GM12878 (cell line): ENCODE measurements around the gene MAPKAPK2. TPM values are rescaled to one million over a fixed set of nuclear protein-coding genes. Genes with fewer than 3 reads are reported as not detected.

Experiments
- ATAC-seq: fragments of 200-7000 bp; cut with Tn5 transposase; 3 replicates; pipeline ENCODE4 v1.9.1; 2020; ENCODE audit warnings: mild to moderate bottlenecking, moderate library complexity
- BruUV-seq: library from RNA; stranded (reverse); fragments of 400-500 nt; replicated peaks from 2 replicates; lab custom pipeline; 2021; lab: Mats Ljungman, UMichigan
- CTCF ChIA-PET: fragments of 300-600 bp; sonication (Branson Sonifier 250); formaldehyde crosslinking; extraction: SDS; loops from one replicate; lab custom pipeline; 2021; ENCODE audit warnings: inconsistent platforms; lab: Yijun Ruan, JAX
- POLR2A ChIA-PET: fragments of 350-600 bp; formaldehyde crosslinking; extraction: SDS; loops from one replicate; lab custom pipeline; 2021; ENCODE audit warnings: inconsistent platforms; lab: Charles Lee
- RAD21 ChIA-PET: fragments of 300-600 bp; sonication (Branson Sonifier 250); formaldehyde crosslinking; loops from one replicate; lab custom pipeline; 2023; ENCODE audit warnings: antibody characterized with exemption; ENCODE audit not compliant: unreplicated experiment; lab: Charles Lee
- SMC1A ChIA-PET: fragments of 300-600 bp; sonication (Branson Sonifier 250); formaldehyde crosslinking; loops from one replicate; lab custom pipeline; 2023; ENCODE audit not compliant: unreplicated experiment, uncharacterized antibody; lab: Charles Lee
- DNase-seq: peaks from one replicate; pipeline ENCODE4 v3.0.0-alpha.2; 2011; ENCODE audit warnings: low read depth, low spot score
- FAIRE-seq: peaks from 3 replicates; lab custom pipeline; 2011; peaks lifted over from hg19 to GRCh38; lab: Jason Lieb, UNC
- H2AFZ ChIP-seq: 2 replicates; pipeline ENCODE4 v1.6.0; 2011; ENCODE audit warnings: low read depth, low read length, control low read depth; ENCODE audit not compliant: control insufficient read depth
- H3K27ac ChIP-seq: 2 replicates; pipeline ENCODE4 v1.5.1; 2011; ENCODE audit warnings: control low read depth; ENCODE audit not compliant: control insufficient read depth, insufficient read depth
- H3K27me3 ChIP-seq, 2 experiments: replicated peaks in 1 of 2; 2 replicates each; pipeline versions ENCODE4 v1.6.0 to v1.6.1; 2011; ENCODE audit warnings: low read length in 1 of 2; ENCODE audit not compliant: control insufficient read depth in 2 of 2, insufficient read depth in 2 of 2
- H3K36me3 ChIP-seq, 2 experiments: 2 replicates each; pipeline ENCODE4 v1.5.1; 2011; ENCODE audit warnings: low read length in 1 of 2; ENCODE audit not compliant: control insufficient read depth in 2 of 2, insufficient read depth in 2 of 2
- H3K4me1 ChIP-seq: 2 replicates; pipeline ENCODE4 v1.6.1; 2011; ENCODE audit warnings: mild to moderate bottlenecking, low read length, moderate library complexity, mixed read lengths; ENCODE audit not compliant: control insufficient read depth, insufficient read depth
- H3K4me2 ChIP-seq: 2 replicates; pipeline ENCODE4 v1.6.0; 2011; ENCODE audit warnings: control low read depth; ENCODE audit not compliant: control insufficient read depth, insufficient read depth
- H3K4me3 ChIP-seq: fragments of 200-600 bp; sonication (generic); 2 replicates; pipeline ENCODE4 v1.5.1; 2016
- H3K79me2 ChIP-seq: 2 replicates; pipeline ENCODE4 v1.6.0; 2011; ENCODE audit warnings: low read length; ENCODE audit not compliant: control insufficient read depth, insufficient read depth
- H3K9ac ChIP-seq: 2 replicates; pipeline ENCODE4 v1.8.0; 2011; ENCODE audit warnings: low read length, control low read depth, mixed read lengths; ENCODE audit not compliant: control insufficient read depth, insufficient read depth
- H3K9me3 ChIP-seq: replicated peaks from 3 replicates; pipeline ENCODE4 v1.5.1; 2011; ENCODE audit warnings: mild to moderate bottlenecking, low read length; ENCODE audit not compliant: control insufficient read depth, insufficient read depth
- H4K20me1 ChIP-seq: 2 replicates; pipeline ENCODE4 v1.6.0; 2011; ENCODE audit not compliant: control insufficient read depth, insufficient read depth
- CHD1 ChIP-seq: IDR thresholded peaks from 2 replicates; pipeline ENCODE4 v1.6.1; 2012; ENCODE audit warnings: low read depth, low read length, improper control_type of control experiment
- ESRRA ChIP-seq: IDR thresholded peaks from 2 replicates; pipeline ENCODE4 v1.6.1; 2012; ENCODE audit warnings: mild to moderate bottlenecking, low read length, improper control_type of control experiment
- KLF5 ChIP-seq: fragments of 450-650 bp; IDR thresholded peaks from 2 replicates; pipeline ENCODE4 v1.6.1; 2014; ENCODE audit warnings: mild to moderate bottlenecking; ENCODE audit not compliant: partially characterized antibody
- NR2C1 ChIP-seq: fragments of 450-650 bp; IDR thresholded peaks from 2 replicates; pipeline ENCODE4 v1.6.1; 2017; ENCODE audit warnings: antibody characterized with exemption, mild to moderate bottlenecking, moderate library complexity
- RB1 ChIP-seq: fragments of 450-650 bp; formaldehyde crosslinking; IDR thresholded peaks from 2 replicates; pipeline ENCODE4 v1.6.1; 2017; ENCODE audit warnings: mild to moderate bottlenecking, borderline replicate concordance
- RELB ChIP-seq: fragments of 450-650 bp; IDR thresholded peaks from 2 replicates; pipeline ENCODE4 v1.6.1; 2017; ENCODE audit warnings: low read depth, mild to moderate bottlenecking, moderate library complexity
- USF1 ChIP-seq: IDR thresholded peaks from 2 replicates; pipeline ENCODE4 v1.6.1; 2011; ENCODE audit warnings: borderline replicate concordance, low read depth, mild to moderate bottlenecking, moderate library complexity, mixed read lengths, low read length; ENCODE audit not compliant: insufficient read depth; ENCODE audit errors: extremely low read length
- USF2 ChIP-seq: IDR thresholded peaks from 2 replicates; pipeline ENCODE4 v1.6.1; 2011; ENCODE audit warnings: low read depth, low read length, improper control_type of control experiment, borderline replicate concordance
- ZSCAN29 ChIP-seq: fragments of 450-650 bp; IDR thresholded peaks from 2 replicates; pipeline ENCODE4 v1.6.1; 2017; ENCODE audit warnings: mild to moderate bottlenecking, moderate library complexity
- WGBS: methylation state at CpG from one replicate; pipeline ENCODE4 v1.1.6; 2016; ENCODE audit warnings: low lambda C conversion rate; ENCODE audit not compliant: insufficient replicate concordance, insufficient coverage; ENCODE audit errors: missing lambda C conversion rate; 5-methylcytosine and 5-hydroxymethylcytosine counted together
- in situ Hi-C: fragments of 300-500 bp; cut with MboI; formaldehyde crosslinking; loops from 9 replicates; pipeline ENCODE4 v1.14.3; 2018; ENCODE audit warnings: mixed read lengths
- intact Hi-C: fragments of 100-400 bp; cut with micrococcal nuclease; formaldehyde crosslinking; loops from one replicate; pipeline ENCODE4 v1.14.2; 2022; ENCODE audit not compliant: unreplicated experiment
- polyA plus RNA-seq, 11 experiments: library from polyadenylated mRNA; depleted of rRNA in 4 of 11; unstranded in 6 of 11; stranded (reverse) in 5 of 11; fragments of >200 nt; fragmentation: Nextera tagmentation in 4 of 11; fragmentation: Illumina TruSeq in 1 of 11; extraction: Ambion mirVana in 4 of 11; extraction: Trizol in 1 of 11; gene quantifications; 1 replicate in 1 of 11; 2 replicates in 10 of 11; pipeline versions ENCODE4 v1.2.1 to v1.2.3, GENCODE V29; 2011 to 2016; ENCODE audit warnings: inconsistent platforms in 2 of 11, missing spikeins in 2 of 11, low read depth in 1 of 11
- total RNA-seq, 4 experiments: library from RNA; depleted of rRNA in 3 of 4; stranded (reverse); fragments of >200 nt in 3 of 4; fragmentation: Illumina TruSeq in 1 of 4; extraction: Trizol in 1 of 4; gene quantifications; 2 replicates each; pipeline versions ENCODE4 v1.2.1 to v1.2.3, GENCODE V29; 2013 to 2021

The MAPKAPK2 gene
- total and polyA plus RNA-seq, 10 of the 15 experiments (the other 5 are each of a cell fraction or from before 2014, with no cell fraction given), result 0.72 to 92.2 (median 49.3) TPM

- POLR2A ChIA-PET, result interaction anchor here (1.6 to 18.5 kb wide), 2 partner anchors 17 to 34 kb away, joined by 4 to 334 read pairs; no protein-coding TSS in a partner anchor
- no peak for DNase-seq
- Histone ChIP-seq H3K4me3 (no peak overlapping the region), H3K9ac (no peak overlapping the region), H3K79me2 (peaks cover 79% of the 10 kb centered on the region), H3K27ac (no peak overlapping the region), H2AFZ (no peak overlapping the region), H3K4me1 (peaks cover 22% of the 10 kb centered on the region), H3K36me3 (peaks cover 9 to 15% of the 10 kb centered on the region in 2 experiments), H3K9me3 (no peaks in the 10 kb centered on the region), H3K27me3 (no peaks in the 10 kb centered on the region), H4K20me1 (peaks cover 17% of the 10 kb centered on the region), H3K4me2 (no peak overlapping the region)
- intact Hi-C loops, result no loop called here
- in situ Hi-C loops, result no loop called here
- RAD21 ChIA-PET, result interaction anchor here (0.8 to 4.3 kb wide), 4 partner anchors 19 to 60 kb away, joined by 3 to 14 read pairs (median 5); no protein-coding TSS in a partner anchor
- 82% methylated on average over 10 of the region's 10 CpGs for WGBS
- no peak for TF ChIP-seq KLF5
- TF ChIP-seq ZSCAN29, result no peak
- TF ChIP-seq USF1, result no peak
- no peak for TF ChIP-seq CHD1
- no peak for TF ChIP-seq RB1
- no peak for TF ChIP-seq USF2
- TF ChIP-seq RELB, result no peak
- TF ChIP-seq NR2C1, result no peak
- TF ChIP-seq ESRRA, result no peak
- no TSS peak for BruUV-seq
- CTCF ChIA-PET, result interaction anchor here (1.0 to 7.3 kb wide), 5 partner anchors 11 to 219 kb away, joined by 3 to 45 read pairs (median 19); no protein-coding TSS in a partner anchor
- FAIRE-seq, result no peak
- SMC1A ChIA-PET, result interaction anchor here (1.1 to 9.6 kb wide), 3 partner anchors 15 to 35 kb away, joined by 4 to 222 read pairs (median 6); no protein-coding TSS in a partner anchor
- ATAC-seq, result no peak; the same call in 2 of the 3 replicates
Observed at GRCh38 chr1:206693029-206693428, 8.3 kb downstream of the MAPKAPK2 start.
